Peyer's patch (tissue), 4 donors: ENCODE data around the gene KIAA0040.

Experiments used
- CTCF ChIP-seq, 6 experiments: fragments of 450-650 bp in 4 of 6; fragments of 200-600 bp in 2 of 6; sonication (generic) in 1 of 6; IDR thresholded peaks; one replicate each; pipeline ENCODE4 v1.5.1; 2017 to 2019; ENCODE audit warnings: antibody characterized with exemption in 6 of 6, mild to moderate bottlenecking in 3 of 6, moderate library complexity in 1 of 6
- POLR2A ChIP-seq, 2 donors: fragments of 450-650 bp; IDR thresholded peaks; one replicate each; pipeline ENCODE4 v1.5.1; 2017; ENCODE audit warnings: antibody characterized with exemption in 2 of 2, mild to moderate bottlenecking in 2 of 2, moderate library complexity in 2 of 2

GRCh38 chr1:175173531-175173930 is 19.0 kb downstream of the KIAA0040 start:
- TF ChIP-seq CTCF (IDR thresholded peaks at IDR 0.05): no peak
- TF ChIP-seq POLR2A (IDR thresholded peaks at IDR 0.05): no peak
